ENCODE measurements around the gene ITPR1.

- TF ChIP-seq CTCF (IDR thresholded peaks at IDR 0.05; ENCODE audit: low read length) (no peak), EZH2 (IDR thresholded peaks at IDR 0.05; ENCODE audit: borderline replicate concordance, low read length) (no peak)
Measured at GRCh38 chr3:4752201-4753072, 259.3 kb downstream of the ITPR1 start.
